ENCODE data around the gene NCKAP5.

NCKAP5 gene

GRCh38 chr2:132795220-132795619, 773.0 kb downstream of the NCKAP5 start:
- TF ChIP-seq, protein P1, sequence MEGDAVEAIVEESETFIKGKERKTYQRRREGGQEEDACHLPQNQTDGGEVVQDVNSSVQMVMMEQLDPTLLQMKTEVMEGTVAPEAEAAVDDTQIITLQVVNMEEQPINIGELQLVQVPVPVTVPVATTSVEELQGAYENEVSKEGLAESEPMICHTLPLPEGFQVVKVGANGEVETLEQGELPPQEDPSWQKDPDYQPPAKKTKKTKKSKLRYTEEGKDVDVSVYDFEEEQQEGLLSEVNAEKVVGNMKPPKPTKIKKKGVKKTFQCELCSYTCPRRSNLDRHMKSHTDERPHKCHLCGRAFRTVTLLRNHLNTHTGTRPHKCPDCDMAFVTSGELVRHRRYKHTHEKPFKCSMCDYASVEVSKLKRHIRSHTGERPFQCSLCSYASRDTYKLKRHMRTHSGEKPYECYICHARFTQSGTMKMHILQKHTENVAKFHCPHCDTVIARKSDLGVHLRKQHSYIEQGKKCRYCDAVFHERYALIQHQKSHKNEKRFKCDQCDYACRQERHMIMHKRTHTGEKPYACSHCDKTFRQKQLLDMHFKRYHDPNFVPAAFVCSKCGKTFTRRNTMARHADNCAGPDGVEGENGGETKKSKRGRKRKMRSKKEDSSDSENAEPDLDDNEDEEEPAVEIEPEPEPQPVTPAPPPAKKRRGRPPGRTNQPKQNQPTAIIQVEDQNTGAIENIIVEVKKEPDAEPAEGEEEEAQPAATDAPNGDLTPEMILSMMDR (IDR thresholded peaks at IDR 0.05; ENCODE audit: insufficient read depth, low read depth, low read length, missing control alignments): no peak

GRCh38 chr2:132793532-132793931, 774.7 kb downstream of the NCKAP5 start:
- TF ChIP-seq, protein P1 (IDR thresholded peaks at IDR 0.05; ENCODE audit: insufficient read depth, low read depth, low read length, missing control alignments): no peak
- H3K4me3 ChIP-seq (ENCODE audit: low read length): no peak overlapping the region
- no peak for DNase-seq (ENCODE audit: low read depth)

More at GRCh38 chr2:132795220-132795619, 773.0 kb downstream of the NCKAP5 start:
- no peak overlapping the region for H3K4me3 ChIP-seq (ENCODE audit: low read length)
- no peak for DNase-seq (ENCODE audit: low read depth)

- TF ChIP-seq, protein P1 (IDR thresholded peaks at IDR 0.05; ENCODE audit: insufficient read depth, low read depth, low read length, missing control alignments): no peak
Measured at GRCh38 chr2:132790207-132790785, 778.0 kb downstream of the NCKAP5 start.

DNA sequence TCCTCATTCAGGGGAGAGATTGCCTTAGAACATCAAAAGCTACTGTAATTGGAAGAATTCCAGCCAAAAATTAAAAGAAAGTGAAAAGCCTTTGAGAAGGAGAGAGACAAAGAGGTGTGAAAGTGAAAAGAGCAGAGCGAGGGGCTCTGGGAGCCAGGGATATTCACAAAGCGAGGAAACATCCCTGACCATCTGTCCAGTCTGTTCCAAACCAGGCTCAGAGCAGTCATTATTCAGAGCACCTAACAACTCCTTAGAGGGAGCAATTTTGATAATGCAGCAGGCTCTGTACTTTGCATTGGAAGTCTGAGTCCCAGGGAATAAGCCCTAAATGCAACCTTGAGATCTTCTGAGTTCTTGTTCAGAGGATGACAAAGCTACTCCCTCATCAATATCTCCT, 779.2 kb downstream of the NCKAP5 start:
- TF ChIP-seq, protein P1 (IDR thresholded peaks at IDR 0.05; ENCODE audit: insufficient read depth, low read depth, low read length, missing control alignments): no peak
- no peak for DNase-seq (ENCODE audit: low read depth)
- H3K4me3 ChIP-seq (ENCODE audit: low read length): no peak overlapping the region

More at GRCh38 chr2:132790207-132790785, 778.0 kb downstream of the NCKAP5 start:
- no peak for DNase-seq (ENCODE audit: low read depth)
- no peak overlapping the region for H3K4me3 ChIP-seq (ENCODE audit: low read length)

GRCh38 chr2:132788310-132788838, 779.9 kb downstream of the NCKAP5 start:
- H3K4me3 ChIP-seq (ENCODE audit: low read length): no peak overlapping the region
- TF ChIP-seq, protein P1 (IDR thresholded peaks at IDR 0.05; ENCODE audit: insufficient read depth, low read depth, low read length, missing control alignments): no peak
- no peak for DNase-seq (ENCODE audit: low read depth)

DNA sequence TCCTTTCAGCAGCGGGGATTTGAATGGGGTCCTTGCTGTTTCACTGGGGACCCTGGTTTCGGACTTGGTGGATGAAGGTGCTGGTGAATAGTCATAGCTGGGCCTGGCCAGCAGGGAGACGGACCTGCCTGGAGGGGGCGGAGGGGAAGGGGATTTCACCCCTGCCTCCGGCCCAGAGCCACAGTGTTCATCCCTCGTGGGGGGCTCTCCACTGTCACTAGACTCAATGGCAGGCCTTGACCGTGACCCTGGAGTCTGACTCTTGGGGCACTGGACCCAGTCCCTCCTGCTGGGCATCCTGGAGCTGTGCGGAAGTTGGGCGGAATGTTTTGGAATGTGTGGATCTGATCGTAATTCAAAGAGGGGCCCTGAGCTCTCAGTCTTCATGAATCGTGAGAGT, 784.4 kb downstream of the NCKAP5 start:
- DNase-seq (ENCODE audit: low read depth): no peak
- H3K4me3 ChIP-seq (ENCODE audit: low read length): no peak overlapping the region
- TF ChIP-seq, protein P1 (IDR thresholded peaks at IDR 0.05; ENCODE audit: insufficient read depth, low read depth, low read length, missing control alignments): no peak
